Activated CD4-positive, alpha-beta memory T cell treated with anti-CD3 and anti-CD28 coated beads, Interleukin-2, amount 10 ng/mL, durations not matched to agents 7 days and 5 days (primary cell): ENCODE measurements around the gene MORN1. TPM values are rescaled to one million over a fixed set of nuclear protein-coding genes. Genes with fewer than 3 reads are reported as not detected.

ENCODE experiments used
- CTCF ChIA-PET: fragments of 350-600 bp; sonication (Branson Sonifier 250); formaldehyde crosslinking; loops from one replicate; lab custom pipeline; 2021; ENCODE audit warnings: antibody characterized with exemption, inconsistent platforms; lab: Charles Lee
- POLR2A ChIA-PET: fragments of 350-600 bp; sonication (Branson Sonifier 250); formaldehyde crosslinking; loops from one replicate; lab custom pipeline; 2021; ENCODE audit warnings: antibody characterized with exemption; lab: Charles Lee
- DNase-seq: peaks from one replicate; pipeline ENCODE4 v3.0.0-alpha.2; 2020
- H3K27ac Mint-ChIP-seq: one replicate; pipeline ENCODE4 v1.8.0; 2021; ENCODE audit warnings: mild to moderate bottlenecking, mixed read lengths
- H3K27me3 Mint-ChIP-seq: one replicate; pipeline ENCODE4 v1.8.0; 2021; ENCODE audit warnings: mixed read lengths
- H3K36me3 Mint-ChIP-seq: one replicate; pipeline ENCODE4 v1.8.0; 2021; ENCODE audit warnings: low read depth, mixed read lengths
- H3K4me1 Mint-ChIP-seq: one replicate; pipeline ENCODE4 v1.8.0; 2021; ENCODE audit warnings: mixed read lengths
- H3K4me3 Mint-ChIP-seq: one replicate; pipeline ENCODE4 v1.8.0; 2021; ENCODE audit warnings: mild to moderate bottlenecking, mixed read lengths
- H3K9me3 Mint-ChIP-seq: one replicate; pipeline ENCODE4 v1.8.0; 2021; ENCODE audit warnings: mixed read lengths
- total RNA-seq, 2 experiments: library from RNA; stranded (reverse); gene quantifications; one replicate each; pipeline ENCODE4 v1.2.3, GENCODE V29; 2021

Gene MORN1
- total RNA-seq, 2 experiments from 2014 or later: 6.2 to 6.3 TPM

DNA sequence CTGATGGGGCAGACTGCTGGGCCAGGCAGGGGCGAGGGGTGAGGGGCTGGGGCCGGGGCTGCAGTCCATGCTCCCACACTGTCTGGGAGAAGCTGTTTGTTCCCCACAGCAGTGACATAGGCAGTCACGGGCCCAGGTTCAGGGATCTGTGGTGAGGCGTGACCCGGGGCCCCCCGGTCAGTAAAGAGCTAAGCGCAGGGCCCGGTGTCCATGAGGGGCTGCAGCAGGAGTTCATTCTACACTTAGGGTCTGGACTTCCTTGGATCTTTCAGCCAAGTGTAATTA, 16.6 kb upstream of the MORN1 start:
- Mint-ChIP-seq H3K9me3 (no peaks in the 10 kb centered on the region), H3K36me3 (peaks cover 21% of the 10 kb centered on the region), H3K4me3 (no peak overlapping the region), H3K27ac (no peak overlapping the region), H3K27me3 (no peaks in the 10 kb centered on the region), H3K4me1 (peaks cover 9% of the 10 kb centered on the region)
- no peak for DNase-seq
- ChIA-PET POLR2A (interaction anchor here (1.5 kb wide), 1 partner anchor 9 kb away, joined by 6 read pairs; no protein-coding TSS in a partner anchor), CTCF (interaction anchor here (1.9 kb wide), 1 partner anchor 213 kb away, joined by 5 read pairs; the partner anchor contains the start of gene FAAP20)

DNA sequence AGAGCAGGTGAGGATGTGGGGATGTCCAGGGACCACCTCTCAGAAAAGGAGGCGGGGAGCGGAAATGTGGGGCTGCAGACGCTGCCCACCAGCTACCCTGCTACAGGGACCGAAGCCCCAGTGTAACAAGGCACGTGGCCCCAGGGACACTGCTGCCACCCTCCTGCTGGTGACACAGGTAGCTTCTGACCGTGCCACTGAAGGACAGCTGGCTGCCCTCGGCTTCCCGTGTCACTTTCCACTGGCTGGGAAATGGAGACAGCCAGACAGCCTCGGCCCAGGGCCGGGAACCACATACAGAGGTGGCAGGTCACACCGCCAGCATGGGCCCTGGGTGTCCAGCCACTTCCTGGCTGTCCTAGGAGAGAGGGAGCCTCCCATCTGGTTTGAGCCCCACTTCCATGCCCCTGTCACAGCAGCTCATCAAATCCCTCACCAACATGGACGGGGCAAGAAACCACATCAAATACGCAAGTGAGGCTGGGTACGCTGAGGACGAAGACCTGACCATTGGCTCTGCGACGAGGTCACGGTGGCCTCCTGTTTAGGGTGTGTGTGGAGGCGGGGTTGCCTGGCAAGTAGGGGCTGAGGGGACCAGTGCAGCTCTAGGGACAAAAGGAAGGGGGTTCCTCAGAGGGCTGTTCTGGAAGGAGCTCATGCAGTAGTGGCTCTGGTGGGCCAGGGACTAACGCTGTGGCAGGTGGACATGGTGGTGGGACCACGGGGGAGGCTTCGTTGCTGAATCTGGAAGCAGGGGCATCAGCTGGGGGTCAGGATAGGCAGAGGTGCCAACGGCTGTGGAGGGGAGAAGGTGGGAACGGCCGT, 16.0 kb upstream of the MORN1 start:
- Mint-ChIP-seq H3K27me3 (no peaks in the 10 kb centered on the region), H3K4me1 (peaks cover 9% of the 10 kb centered on the region), H3K36me3 (peaks cover 24% of the 10 kb centered on the region), H3K4me3 (no peak overlapping the region), H3K27ac (no peak overlapping the region), H3K9me3 (no peaks in the 10 kb centered on the region)
- POLR2A ChIA-PET: interaction anchor here (0.7 to 1.5 kb wide), 2 partner anchors 9 to 94 kb away, joined by 3 to 6 read pairs; no protein-coding TSS in a partner anchor
- CTCF ChIA-PET: interaction anchor here (1.9 kb wide), 1 partner anchor 212 kb away, joined by 5 read pairs; the partner anchor contains the start of gene FAAP20
- DNase-seq: no peak

DNA sequence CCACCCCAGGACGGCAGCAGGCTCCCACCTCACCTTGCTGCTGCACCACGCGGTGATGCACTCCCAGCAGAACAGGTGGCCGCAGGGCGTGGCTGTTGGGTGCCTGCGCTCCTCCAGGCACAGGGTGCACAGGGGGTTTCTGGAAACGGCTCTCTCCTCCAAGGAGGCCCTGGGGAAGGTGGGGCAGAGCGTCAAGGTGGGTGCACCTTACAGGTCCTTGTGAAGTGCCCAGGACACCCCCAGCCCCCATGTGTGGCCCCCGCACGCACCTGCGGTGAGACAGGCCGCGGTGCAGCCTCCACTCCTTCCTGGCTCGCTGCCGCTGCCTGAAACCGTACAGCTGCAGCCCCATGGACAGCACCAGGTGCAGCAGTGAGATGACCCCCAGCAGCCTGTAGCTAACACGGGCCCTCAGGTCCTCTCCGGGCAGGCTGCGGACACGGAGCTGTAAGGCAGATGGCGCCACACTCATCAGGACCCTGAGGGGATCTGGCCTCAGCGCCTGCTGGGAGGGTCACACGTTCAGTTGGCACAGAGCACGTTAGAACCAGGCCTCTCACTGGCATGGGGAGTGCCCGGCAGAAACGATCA, 15.2 kb upstream of the MORN1 start:
- CTCF ChIA-PET: no interaction called here
- peaks cover 6% of the 10 kb centered on the region for H3K4me1 Mint-ChIP-seq
- no peaks in the 10 kb centered on the region for H3K9me3 Mint-ChIP-seq
- DNase-seq: no peak
- H3K27ac Mint-ChIP-seq: no peak overlapping the region
- no peaks in the 10 kb centered on the region for H3K27me3 Mint-ChIP-seq
- no peak overlapping the region for H3K4me3 Mint-ChIP-seq
- H3K36me3 Mint-ChIP-seq: peaks cover 32% of the 10 kb centered on the region
- POLR2A ChIA-PET: interaction anchor here (0.7 to 1.5 kb wide), 2 partner anchors 10 to 95 kb away, joined by 3 to 6 read pairs; no protein-coding TSS in a partner anchor

DNA sequence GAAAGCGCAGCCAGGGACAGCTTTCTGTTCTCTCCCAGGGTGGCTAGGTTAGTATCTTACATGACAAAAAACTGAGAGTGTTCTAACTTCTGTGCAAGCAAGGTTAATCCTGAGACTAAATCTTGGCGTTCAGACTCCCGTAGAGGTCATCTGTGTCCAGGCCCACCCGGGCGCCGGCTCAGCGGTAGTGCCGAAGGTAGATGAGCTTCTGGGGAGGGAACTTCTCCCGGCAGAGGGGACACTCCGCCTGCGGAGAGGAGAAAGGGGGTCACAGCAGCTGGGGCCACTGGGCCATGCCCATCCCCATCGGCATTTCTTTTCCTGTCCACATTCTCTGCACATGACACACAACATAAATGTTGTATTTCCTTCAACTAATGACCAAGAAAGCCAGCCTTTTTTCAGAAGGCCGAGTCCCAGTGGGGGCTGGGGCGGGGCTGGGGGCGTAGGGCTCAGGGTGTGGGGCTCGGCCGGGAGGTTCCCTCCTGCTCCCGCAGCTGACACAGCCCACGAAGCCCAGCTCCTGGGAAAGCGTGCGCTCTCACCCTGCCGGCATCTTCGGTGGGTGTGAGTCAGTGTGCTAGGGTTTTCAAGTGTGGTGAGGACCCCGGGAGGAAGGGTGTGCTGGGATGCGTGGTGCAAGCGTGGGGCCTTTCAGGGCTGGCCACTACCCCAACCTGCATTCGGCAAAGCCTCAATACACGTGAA, 14.4 kb upstream of the MORN1 start:
- ChIA-PET CTCF (no interaction called here), POLR2A (no interaction called here)
- Mint-ChIP-seq H3K4me3 (no peak overlapping the region), H3K27me3 (no peaks in the 10 kb centered on the region), H3K4me1 (peaks cover 4% of the 10 kb centered on the region), H3K36me3 (peaks cover 37% of the 10 kb centered on the region), H3K9me3 (no peaks in the 10 kb centered on the region), H3K27ac (no peak overlapping the region)
- no peak for DNase-seq

DNA sequence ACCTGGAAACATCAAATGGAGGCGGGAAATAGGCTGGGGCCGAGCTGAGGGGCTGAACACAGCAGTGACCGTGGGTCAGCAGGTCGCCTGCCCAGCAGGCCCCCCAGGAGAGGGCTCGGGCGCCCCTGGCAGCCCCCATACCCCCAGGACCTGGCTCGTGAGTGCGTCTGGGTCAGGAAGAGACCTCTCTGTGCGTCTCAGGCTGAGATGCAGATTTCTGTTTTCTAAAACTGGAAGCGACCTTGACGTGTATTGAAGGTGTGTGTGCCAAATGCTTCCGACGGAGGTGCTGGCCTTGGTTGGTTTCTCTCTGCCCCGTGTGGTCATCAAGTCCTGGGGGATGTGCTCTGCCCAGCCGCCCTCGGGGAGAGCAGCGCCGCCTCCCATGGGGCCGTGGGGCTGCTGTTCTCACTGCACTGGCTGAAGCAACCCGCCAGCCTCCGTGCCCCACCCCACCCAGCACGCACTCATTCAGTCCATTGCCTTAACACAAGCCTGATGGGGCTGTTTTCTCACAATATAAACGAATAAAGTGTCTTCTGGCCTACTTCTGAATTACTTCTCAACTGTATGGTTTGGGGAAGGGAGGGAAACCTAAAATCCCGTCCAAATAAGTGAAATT, 13.6 kb upstream of the MORN1 start:
- CTCF ChIA-PET: no interaction called here

DNA sequence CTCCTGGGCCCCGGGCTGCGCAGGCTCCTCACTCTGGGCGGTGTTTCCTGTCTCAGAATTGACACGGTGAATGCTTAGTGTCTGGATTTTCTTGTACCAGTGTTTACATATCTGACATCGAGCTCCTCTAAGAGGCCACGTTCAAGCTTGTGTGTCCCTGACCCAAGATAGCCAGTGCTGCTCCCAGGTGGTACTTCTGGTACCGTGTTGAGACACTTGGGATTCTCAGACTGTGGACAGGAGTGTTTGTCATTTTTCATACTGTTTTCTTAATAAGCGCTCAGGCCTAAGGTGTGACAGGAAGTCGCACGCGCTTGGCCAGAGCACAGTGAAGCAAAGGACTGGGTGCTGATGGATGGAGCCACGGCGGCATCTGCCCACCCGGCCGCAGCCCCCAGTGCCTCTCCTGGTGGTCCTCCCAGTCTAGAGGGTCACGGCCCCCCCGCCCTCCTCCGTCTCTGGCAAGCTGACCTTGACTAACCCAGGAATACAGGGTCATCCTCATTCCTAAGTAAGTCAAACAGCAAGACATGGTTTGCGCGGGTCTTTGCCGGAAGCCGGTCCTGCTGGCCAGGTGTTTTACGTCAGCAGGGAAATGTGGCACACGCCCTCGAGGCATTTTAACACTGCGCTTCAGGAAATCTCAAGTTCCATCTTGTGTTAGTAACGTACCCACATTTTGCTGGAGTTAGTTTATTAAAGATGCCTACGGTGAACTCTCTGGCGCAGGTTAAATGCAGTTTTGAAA, 13.0 kb upstream of the MORN1 start:
- Mint-ChIP-seq H3K4me3 (no peak overlapping the region), H3K4me1 (peaks cover 3% of the 10 kb centered on the region), H3K36me3 (peaks cover 52% of the 10 kb centered on the region), H3K27me3 (no peaks in the 10 kb centered on the region), H3K9me3 (no peaks in the 10 kb centered on the region), H3K27ac (peak overlapping the region; percentile 24)
- no peak for DNase-seq
- CTCF ChIA-PET: no interaction called here
- POLR2A ChIA-PET: no interaction called here

More for the DNA sequence above, 13.6 kb upstream of the MORN1 start:
- Mint-ChIP-seq H3K27ac (no peak overlapping the region), H3K4me1 (peaks cover 3% of the 10 kb centered on the region), H3K27me3 (no peaks in the 10 kb centered on the region), H3K9me3 (no peaks in the 10 kb centered on the region), H3K36me3 (peaks cover 45% of the 10 kb centered on the region), H3K4me3 (no peak overlapping the region)
- DNase-seq: no peak
- POLR2A ChIA-PET: no interaction called here

DNA sequence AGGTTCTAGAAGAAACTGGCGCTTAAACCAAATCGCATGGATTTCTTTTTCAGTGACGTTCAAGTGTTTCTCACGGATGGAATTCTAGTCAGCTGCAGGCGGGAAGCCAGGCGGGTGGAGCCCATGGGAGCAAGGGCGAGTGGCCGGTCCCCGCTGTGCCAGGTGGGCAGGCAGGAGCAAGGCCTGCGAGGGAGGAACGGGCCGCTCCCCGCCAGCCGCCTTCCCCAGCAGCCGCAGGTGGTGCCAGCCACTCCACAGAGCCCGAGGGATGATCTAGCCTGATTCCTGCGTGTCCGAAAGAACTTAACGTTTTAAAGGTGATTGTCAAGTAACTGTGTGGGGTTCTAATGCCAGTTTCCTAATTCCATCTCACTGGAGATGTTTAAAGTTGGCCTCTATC, 11.9 kb upstream of the MORN1 start:
- ChIA-PET POLR2A (no interaction called here), CTCF (no interaction called here)
- peaks cover 5% of the 10 kb centered on the region for H3K4me1 Mint-ChIP-seq
- DNase-seq: no peak
- H3K27ac Mint-ChIP-seq: no peak overlapping the region
- H3K36me3 Mint-ChIP-seq: peaks cover 59% of the 10 kb centered on the region
- no peak overlapping the region for H3K4me3 Mint-ChIP-seq
- H3K9me3 Mint-ChIP-seq: no peaks in the 10 kb centered on the region
- H3K27me3 Mint-ChIP-seq: no peaks in the 10 kb centered on the region

DNA sequence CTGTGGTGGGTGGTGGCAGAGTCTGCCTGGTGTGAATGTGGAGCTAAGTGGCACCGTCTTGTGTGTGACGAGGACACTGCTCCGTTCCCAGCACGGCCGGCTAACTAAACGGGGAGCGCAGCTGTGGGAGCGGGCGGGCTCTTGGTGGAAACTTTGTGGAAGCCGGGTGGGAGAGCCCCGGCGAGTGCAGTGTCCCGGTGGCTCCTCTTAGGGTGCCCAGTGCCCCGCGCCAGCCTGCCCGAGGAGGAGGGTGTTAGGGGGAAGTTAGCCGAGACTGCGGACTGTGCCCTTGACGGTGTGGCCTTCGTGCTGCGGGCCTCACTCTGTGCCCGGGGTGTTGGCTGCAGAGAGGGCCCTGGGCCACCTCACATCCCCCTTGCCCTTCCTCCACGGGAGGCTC, 11.1 kb upstream of the MORN1 start:
- Mint-ChIP-seq H3K9me3 (no peaks in the 10 kb centered on the region), H3K27ac (no peak overlapping the region), H3K36me3 (peaks cover 61% of the 10 kb centered on the region), H3K4me1 (peaks cover 5% of the 10 kb centered on the region), H3K27me3 (no peaks in the 10 kb centered on the region), H3K4me3 (no peak overlapping the region)
- DNase-seq: no peak
- ChIA-PET POLR2A (interaction anchor here (1.0 to 1.3 kb wide), 2 partner anchors 11 to 144 kb away, joined by 3 to 4 read pairs; partner anchors contain the start of genes MORN1 and RER1), CTCF (no interaction called here)

DNA sequence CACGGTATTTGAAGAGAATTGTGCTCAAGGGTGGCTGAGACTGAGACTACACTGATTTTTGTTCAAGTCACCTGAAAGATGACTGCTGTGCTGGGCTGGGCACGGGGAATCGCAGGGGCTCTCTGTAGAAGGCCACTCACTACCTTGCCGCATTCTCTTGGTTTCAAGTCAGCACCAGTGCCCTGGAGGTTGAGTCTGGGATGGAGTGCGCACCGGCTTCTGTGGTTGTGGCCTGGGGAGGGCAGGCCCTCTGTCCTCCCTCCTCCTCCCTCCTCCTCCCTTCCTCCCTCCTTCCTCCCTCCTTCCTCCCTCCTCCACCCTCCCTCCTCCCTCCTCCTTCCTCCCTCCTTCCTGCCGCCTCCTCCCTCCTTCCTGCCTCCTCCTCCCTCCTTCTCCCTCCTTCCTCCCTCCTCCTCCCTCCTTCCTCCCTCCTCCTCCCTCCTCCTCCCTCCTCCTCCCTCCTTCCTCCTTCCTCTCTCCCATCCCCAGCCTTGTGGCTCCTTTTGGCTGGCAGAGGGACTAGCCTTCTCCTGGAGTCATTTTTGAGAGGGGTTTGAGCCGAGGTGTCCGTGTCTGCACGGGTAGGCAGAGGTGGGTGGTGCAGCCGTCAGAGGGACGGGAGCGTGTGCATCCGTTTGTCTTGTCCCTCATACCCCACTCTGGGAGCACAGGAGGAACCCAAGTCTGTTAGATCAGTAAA, 9.7 kb upstream of the MORN1 start:
- no peak overlapping the region for H3K27ac Mint-ChIP-seq
- H3K27me3 Mint-ChIP-seq: no peaks in the 10 kb centered on the region
- CTCF ChIA-PET: no interaction called here

DNA sequence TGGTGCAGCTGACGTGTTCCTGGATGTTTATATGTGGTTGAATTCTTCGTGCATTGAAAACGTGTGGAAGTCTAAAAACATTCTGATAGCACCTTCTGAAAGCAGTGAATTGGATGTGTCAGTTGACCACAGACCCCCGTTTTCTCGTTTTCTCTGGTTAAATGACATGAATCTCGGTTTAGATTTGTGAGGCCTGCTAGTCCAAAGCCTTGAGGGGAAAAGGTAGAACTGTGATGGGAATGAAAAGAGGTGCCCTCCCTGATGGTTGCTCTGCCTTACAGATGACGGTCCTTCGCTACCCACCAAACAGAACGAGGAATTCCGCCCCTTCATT, 9.2 kb upstream of the MORN1 start:
- DNase-seq: no peak
- peak overlapping the region; percentile 24 for H3K27ac Mint-ChIP-seq

More for the DNA sequence above, 9.7 kb upstream of the MORN1 start:
- Mint-ChIP-seq H3K36me3 (peaks cover 72% of the 10 kb centered on the region), H3K4me3 (no peak overlapping the region), H3K9me3 (no peaks in the 10 kb centered on the region), H3K4me1 (peaks cover 13% of the 10 kb centered on the region)
- POLR2A ChIA-PET: interaction anchor here (1.0 to 1.3 kb wide), 2 partner anchors 10 to 145 kb away, joined by 3 to 4 read pairs; partner anchors contain the start of genes MORN1 and RER1
- no peak for DNase-seq

DNA sequence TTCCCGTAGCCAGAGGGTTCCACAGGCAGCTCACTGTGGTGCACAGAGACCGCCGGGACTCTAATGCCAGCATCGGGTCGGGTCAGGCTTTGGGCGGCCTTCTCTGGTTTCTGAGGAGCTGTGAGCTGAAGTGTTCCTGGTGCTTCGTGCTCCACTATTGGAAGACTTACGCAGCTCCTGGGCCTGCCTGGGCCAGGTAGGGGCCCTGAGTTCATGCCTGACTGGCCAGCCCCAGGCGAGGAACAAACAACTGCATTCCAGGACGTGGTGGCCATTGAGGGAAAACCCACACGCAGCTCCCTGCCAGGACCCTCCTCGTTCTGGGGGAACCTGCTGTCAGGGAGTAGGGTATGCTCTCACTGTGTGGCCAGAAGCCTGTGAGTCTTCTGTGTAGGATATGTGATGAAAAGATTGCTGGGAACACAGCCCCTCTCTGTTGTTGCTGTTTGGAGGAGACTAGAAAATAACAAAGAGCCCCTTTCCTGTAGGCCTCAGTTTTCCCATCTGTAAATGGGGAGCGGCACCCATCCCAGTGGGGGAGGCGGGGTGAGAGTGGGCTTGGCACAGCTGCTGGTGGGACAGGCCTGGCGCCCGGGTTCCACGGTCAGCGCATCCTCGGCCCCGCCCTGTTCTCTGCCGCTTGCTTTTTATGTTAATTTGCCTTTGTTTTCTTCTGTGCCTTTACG, 8.7 kb upstream of the MORN1 start:
- H3K4me3 Mint-ChIP-seq: no peak overlapping the region
- H3K36me3 Mint-ChIP-seq: peaks cover 76% of the 10 kb centered on the region
- no peaks in the 10 kb centered on the region for H3K9me3 Mint-ChIP-seq
- peaks cover 15% of the 10 kb centered on the region for H3K4me1 Mint-ChIP-seq
- DNase-seq: no peak
- H3K27me3 Mint-ChIP-seq: no peaks in the 10 kb centered on the region
- ChIA-PET POLR2A (interaction anchor here (0.8 kb wide), 1 partner anchor 168 kb away, joined by 3 read pairs; no protein-coding TSS in a partner anchor), CTCF (no interaction called here)
- H3K27ac Mint-ChIP-seq: peak overlapping the region; percentile 24

More for the DNA sequence above, 9.2 kb upstream of the MORN1 start:
- no peaks in the 10 kb centered on the region for H3K9me3 Mint-ChIP-seq
- POLR2A ChIA-PET: no interaction called here
- H3K27me3 Mint-ChIP-seq: no peaks in the 10 kb centered on the region
- H3K36me3 Mint-ChIP-seq: peaks cover 76% of the 10 kb centered on the region
- no peak overlapping the region for H3K4me3 Mint-ChIP-seq
- H3K4me1 Mint-ChIP-seq: peaks cover 14% of the 10 kb centered on the region
- CTCF ChIA-PET: no interaction called here
